Left renal pelvis (tissue), 4 donors: Measurements from ENCODE around the gene PACS1. TPM values are rescaled to one million over a fixed set of nuclear protein-coding genes. Genes with fewer than 3 reads are reported as not detected.
"Not testable (repeated sequence)": the region's sequence is repeated elsewhere in the genome, so short reads cannot be mapped to it uniquely, and the experiment has no call there.

Source experiments
- DNase-seq, 4 donors: peaks; one replicate each; pipeline ENCODE4 v3.0.0-alpha.2; 2013; ENCODE audit warnings: low read depth in 4 of 4, low spot score in 3 of 4
- polyA plus RNA-seq, 4 donors: library from polyadenylated mRNA; unstranded; fragments of 120-200 nt; gene quantifications; one replicate each; pipeline ENCODE4 v1.2.1, GENCODE V29; 2013; ENCODE audit not compliant: insufficient read length in 4 of 4

PACS1 gene
- polyA plus RNA-seq, 4 donors = 43.6 to 60.4 (median 49.3) TPM

DNA sequence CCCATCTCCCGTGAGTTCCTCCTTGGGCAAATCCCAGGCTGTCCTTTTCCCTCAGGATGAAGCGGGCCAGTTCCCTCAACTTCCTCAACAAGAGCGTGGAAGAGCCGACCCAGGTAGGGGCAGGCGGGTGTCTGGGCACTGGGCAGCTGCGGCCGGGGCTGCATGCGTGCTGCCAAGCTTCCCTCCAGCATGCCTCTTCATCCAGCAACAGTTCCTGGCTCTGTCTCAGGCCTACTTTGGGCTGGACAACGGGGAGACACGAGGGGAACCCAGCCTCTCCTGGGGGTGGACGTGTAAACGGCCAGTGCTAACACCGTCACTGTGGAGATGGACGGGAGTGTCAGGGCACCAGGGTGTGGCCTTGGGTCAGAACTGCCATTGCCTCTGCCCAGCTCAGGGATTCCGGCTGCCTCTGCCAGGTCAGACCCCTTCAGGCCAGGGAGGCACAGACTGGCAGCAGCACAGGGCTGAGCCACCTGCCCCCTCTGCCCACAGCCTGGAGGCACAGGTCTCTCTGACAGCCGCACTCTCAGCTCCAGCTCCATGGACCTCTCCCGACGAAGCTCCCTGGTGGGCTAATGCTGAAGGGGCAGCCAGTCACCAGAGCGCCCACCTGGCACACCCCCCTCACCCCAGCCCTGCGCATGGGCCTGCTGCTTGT, 196.4 kb downstream of the PACS1 start:
- DNase-seq = no peak

GRCh38 chr11:66267039-66267378, 196.9 kb downstream of the PACS1 start:
- no peak for DNase-seq

DNA sequence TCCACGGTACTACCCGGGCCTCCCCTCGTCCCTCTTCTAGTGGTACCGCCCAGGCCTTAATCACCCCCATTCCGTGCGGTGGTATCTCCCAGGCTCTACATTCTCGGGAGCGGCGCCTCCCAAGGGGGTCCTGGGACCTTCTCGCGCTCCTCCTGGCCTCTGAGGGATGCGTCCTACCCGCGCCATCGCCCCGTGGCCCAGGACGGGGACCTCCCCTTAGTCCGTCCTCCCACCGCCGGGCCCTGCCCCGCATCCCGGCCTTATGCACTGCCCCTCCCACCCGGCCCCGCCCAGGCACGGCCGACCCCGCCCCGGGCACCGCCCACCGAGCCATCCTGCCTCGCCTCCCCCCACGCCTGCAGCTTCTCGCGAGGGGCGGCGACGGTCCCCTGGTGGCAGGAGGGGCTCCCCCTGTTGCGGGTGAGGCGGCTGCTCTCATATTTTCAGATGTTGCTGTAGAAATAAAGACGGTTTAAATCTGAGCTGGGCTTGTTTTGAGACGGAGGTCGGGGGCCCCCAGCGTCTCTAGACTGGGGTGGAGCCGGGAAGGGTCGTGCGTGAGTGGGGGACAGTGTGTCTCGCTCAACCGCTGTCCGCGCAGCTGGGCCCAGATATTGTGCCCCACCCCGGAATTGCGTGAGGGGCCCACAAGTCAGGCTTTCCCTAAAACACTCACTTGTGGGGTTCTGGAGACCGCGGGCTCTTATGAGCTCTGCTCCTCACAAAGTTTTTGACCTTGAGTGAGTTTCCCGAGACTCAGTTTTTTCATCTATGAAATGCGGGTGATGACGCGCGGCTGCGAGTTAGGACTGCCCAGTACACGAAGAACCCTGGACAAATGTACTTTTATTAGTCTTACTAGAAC, 197.5 kb downstream of the PACS1 start:
- DNase-seq = peak; percentile 71 to 81 (median 78)

GRCh38 chr11:66268244-66268951, 198.3 kb downstream of the PACS1 start, which contains the start of gene RAB1B:
TSS of gene RAB1B (plus strand) at chr11:66268639. CDS start at chr11:66268680, 41 bp downstream.
- peak; percentile 99 to 100 (median 100) for DNase-seq

GRCh38 chr11:66268952-66269905, 199.2 kb downstream of the PACS1 start:
- DNase-seq = no peak

- no peak for DNase-seq
Measured at GRCh38 chr11:66271816-66272215, 201.7 kb downstream of the PACS1 start.

- no peak for DNase-seq
Measured at GRCh38 chr11:66272596-66272995, 202.5 kb downstream of the PACS1 start.

GRCh38 chr11:66274219-66274618, 204.1 kb downstream of the PACS1 start:
- DNase-seq = no peak

DNA sequence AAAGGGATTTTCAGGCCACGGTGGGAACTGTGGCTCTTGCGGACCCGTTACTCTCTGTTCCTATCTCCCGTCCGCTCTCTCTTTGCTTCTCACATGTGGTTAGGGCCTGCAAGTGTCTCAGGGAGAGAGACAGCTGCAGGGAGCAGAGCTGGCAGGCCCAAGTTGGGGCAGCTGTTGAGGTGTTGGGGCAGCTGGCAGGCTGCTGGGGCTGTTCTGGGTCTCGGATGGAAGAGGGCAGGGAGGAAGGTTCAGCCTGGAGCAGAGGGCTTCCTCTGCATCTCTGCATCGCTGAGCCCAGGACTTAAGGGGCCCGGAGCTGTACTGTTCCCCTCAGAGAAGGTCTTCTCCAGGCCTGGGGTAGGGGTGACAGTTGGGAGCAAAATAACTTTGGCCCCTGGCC, 205.3 kb downstream of the PACS1 start:
- DNase-seq = no peak

- no peak for DNase-seq
Measured at GRCh38 chr11:66275984-66276612, 206.0 kb downstream of the PACS1 start.

DNA sequence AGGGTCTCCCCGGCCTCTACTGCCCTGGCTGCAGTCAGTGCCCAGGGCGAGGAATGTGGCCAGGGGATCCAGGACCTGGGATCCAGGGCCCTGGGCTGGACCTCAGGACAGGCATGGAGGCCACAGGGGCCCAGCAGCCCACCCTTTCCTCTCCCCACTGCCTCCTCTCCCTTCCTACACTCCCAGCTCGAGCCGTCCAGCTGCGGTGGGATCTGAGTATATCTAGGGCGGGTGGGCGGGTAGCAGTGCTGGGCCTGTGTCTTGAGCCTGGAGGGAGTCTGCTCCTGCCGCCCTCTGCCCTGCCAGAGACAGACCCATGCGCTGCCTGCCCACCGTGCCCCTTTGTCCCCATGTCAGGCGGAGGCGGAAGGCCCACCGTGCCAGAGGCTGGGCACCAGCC, 206.5 kb downstream of the PACS1 start:
- not testable (repeated sequence) for DNase-seq

DNA sequence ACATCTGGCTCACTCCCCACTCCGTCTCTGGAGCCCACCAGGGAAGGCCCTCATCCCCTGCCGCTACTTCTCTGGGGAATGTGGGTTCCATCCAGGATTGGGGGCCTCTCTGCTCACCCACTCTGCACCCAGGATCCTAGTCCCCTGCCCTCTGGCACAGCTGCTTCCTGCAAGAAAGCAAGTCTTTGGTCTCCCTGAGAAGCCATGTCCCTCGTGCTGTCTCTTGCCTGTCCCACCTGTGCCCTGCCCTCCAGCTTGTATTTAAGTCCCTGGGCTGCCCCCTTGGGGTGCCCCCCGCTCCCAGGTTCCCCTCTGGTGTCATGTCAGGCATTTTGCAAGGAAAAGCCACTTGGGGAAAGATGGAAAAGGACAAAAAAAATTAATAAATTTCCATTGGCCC, 207.0 kb downstream of the PACS1 start:
- DNase-seq = not testable (repeated sequence)

GRCh38 chr11:66277471-66278362, 207.6 kb downstream of the PACS1 start, which contains the start of gene CNIH2:
TSS of gene CNIH2 (plus strand) at chr11:66278175. CDS start at chr11:66278457, 282 bp downstream.
- DNase-seq = no peak

- DNase-seq = no peak
Measured at GRCh38 chr11:66278363-66279091, 208.5 kb downstream of the PACS1 start.

DNA sequence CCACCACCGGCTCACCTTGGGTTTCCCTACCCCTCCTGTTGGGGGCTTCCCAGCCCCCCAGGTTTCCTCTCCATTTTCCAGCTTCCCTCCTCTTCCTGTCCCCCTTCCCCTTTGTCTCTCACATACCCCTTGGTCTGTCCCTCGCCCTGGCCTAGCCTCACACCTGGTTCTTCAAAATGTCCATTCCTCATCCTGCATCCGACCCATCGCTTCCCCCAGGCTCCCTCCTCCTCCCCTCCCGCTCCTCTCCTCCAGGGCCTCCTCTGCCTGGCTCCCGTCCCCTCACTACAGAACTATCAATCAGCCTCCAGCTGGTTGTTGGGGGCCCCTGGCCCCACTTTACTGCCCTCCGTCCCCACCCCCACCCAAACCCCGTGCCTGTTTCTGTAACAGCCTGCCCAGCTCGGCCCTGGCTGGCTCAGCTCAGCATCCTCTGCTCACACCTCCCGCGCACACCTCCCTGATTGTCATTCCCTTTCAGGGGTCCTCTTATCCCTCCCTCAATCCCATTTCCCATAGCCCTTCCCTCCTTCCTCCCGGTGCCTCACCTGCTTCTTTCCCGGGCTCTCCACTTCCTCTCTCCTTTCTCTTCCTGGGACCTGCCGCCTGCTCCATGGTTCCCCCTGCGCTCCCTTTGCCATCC, 209.1 kb downstream of the PACS1 start:
- DNase-seq = no peak

- no peak for DNase-seq
Measured at GRCh38 chr11:66280428-66280827, 210.4 kb downstream of the PACS1 start.

DNA sequence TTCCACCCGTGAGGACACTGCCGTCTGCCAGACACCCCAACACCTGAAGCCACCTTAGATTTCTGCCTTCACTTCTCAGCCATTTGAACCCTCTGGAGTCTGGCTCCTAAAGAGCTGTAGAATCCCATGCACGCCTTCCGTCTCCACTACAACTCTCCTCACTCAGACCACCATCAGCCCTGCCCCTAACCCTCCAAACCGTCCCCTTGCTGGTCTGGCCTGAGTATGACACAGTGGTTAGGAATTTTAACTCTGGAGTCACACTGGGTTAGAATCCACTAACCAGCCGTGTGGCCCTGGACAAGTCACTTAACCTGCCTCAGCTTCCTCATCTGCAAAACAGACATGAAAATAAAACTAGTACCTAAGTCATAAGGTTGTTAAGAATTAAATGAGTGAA, 210.9 kb downstream of the PACS1 start:
- no peak for DNase-seq
